ENCODE results near the gene PPFIBP1.

PPFIBP1 gene

GRCh38 chr12:27693403-27693802 is 169.4 kb downstream of the PPFIBP1 start:
- DNase-seq (ENCODE audit: insufficient read length, low spot score) = no peak
- TF ChIP-seq CTCF (IDR thresholded peaks at IDR 0.05; ENCODE audit: insufficient read depth, missing control alignments) = no peak
- no peak for FAIRE-seq

- TF ChIP-seq CTCF (IDR thresholded peaks at IDR 0.05; ENCODE audit: insufficient read depth, missing control alignments) = no peak
- no peak for FAIRE-seq
- no peak for DNase-seq (ENCODE audit: insufficient read length, low spot score)
Measured at GRCh38 chr12:27695556-27696292, 171.7 kb downstream of the PPFIBP1 start.

GRCh38 chr12:27696293-27696652 is 172.3 kb downstream of the PPFIBP1 start, which contains the start of gene REP15:
Gene REP15 (plus strand): TSS chr12:27696447. CDS start chr12:27696563, 116 bp downstream.
- FAIRE-seq (no peak), DNase-seq (ENCODE audit: insufficient read length, low spot score) (no peak)
- TF ChIP-seq CTCF (IDR thresholded peaks at IDR 0.05; ENCODE audit: insufficient read depth, missing control alignments) = no peak

GRCh38 chr12:27696864-27697564 is 173.0 kb downstream of the PPFIBP1 start:
- no peak for TF ChIP-seq CTCF (IDR thresholded peaks at IDR 0.05; ENCODE audit: insufficient read depth, missing control alignments)
- no peak for DNase-seq (ENCODE audit: insufficient read length, low spot score)
- FAIRE-seq = no peak

GRCh38 chr12:27703720-27704452 is 179.9 kb downstream of the PPFIBP1 start:
- FAIRE-seq (peak; percentile 16), DNase-seq (ENCODE audit: insufficient read length, low spot score) (no peak)
- TF ChIP-seq CTCF (IDR thresholded peaks at IDR 0.05; ENCODE audit: insufficient read depth, missing control alignments) = peak; percentile 96

- DNase-seq (ENCODE audit: insufficient read length, low spot score) (no peak), FAIRE-seq (no peak)
- TF ChIP-seq CTCF (IDR thresholded peaks at IDR 0.05; ENCODE audit: insufficient read depth, missing control alignments) = no peak
Measured at GRCh38 chr12:27705263-27705662, 181.3 kb downstream of the PPFIBP1 start.
